K562 (cell line): Measurements from ENCODE around the gene CDC45. TPM values are rescaled to one million over a fixed set of nuclear protein-coding genes. Genes with fewer than 3 reads are reported as not detected.

Source experiments
- ATAC-seq: fragments of 200-7000 bp; cut with Tn5 transposase; 3 replicates; pipeline ENCODE4 v1.9.1; 2020; ENCODE audit warnings: moderate library complexity
- BruUV-seq: library from RNA; stranded (reverse); fragments of 400-500 nt; replicated peaks from 2 replicates; lab custom pipeline; 2021; lab: Mats Ljungman, UMichigan
- CTCF ChIA-PET: fragments of 300-600 bp; formaldehyde crosslinking; extraction: SDS; loops from one replicate; lab custom pipeline; 2021; ENCODE audit warnings: low intra/inter-chr PET ratio; lab: Yijun Ruan, JAX
- POLR2A ChIA-PET: fragments of 300-600, 350-650 bp; sonication (Branson Sonifier 250); formaldehyde crosslinking; extraction: SDS; loops from one replicate; lab custom pipeline; 2021; ENCODE audit warnings: antibody characterized with exemption, inconsistent platforms; lab: Yijun Ruan, JAX
- DNase-seq, 4 experiments: peaks; one replicate each; pipeline versions ENCODE4 v3.0.0 to v3.0.0-alpha.2; 2011 to 2018; ENCODE audit warnings: low spot score in 3 of 4, mixed read lengths in 3 of 4; ENCODE audit errors: extremely low read depth in 1 of 4
- FAIRE-seq: peaks from 2 replicates; lab custom pipeline; 2011; peaks lifted over from hg19 to GRCh38; lab: Jason Lieb, UNC
- H2AFZ ChIP-seq: 2 replicates; pipeline ENCODE4 v1.6.0; 2011; ENCODE audit warnings: low read depth, low read length, control low read depth, inconsistent platforms
- H3K27ac ChIP-seq: fragments of 200-600 bp; 3 replicates; pipeline ENCODE4 v1.8.0; 2011; ENCODE audit warnings: low read depth, mild to moderate bottlenecking, control low read depth, inconsistent platforms, low read length, moderate library complexity, mixed read lengths; ENCODE audit errors: extremely low read depth
- H3K27me3 ChIP-seq, 2 experiments: fragments of 300-600 bp in 1 of 2; 2 replicates in 1 of 2; 3 replicates in 1 of 2; pipeline versions ENCODE4 v1.6.0 to v1.8.0; 2011; ENCODE audit warnings: inconsistent platforms in 2 of 2, low read length in 2 of 2, mild to moderate bottlenecking in 1 of 2, mixed read lengths in 1 of 2, moderate library complexity in 1 of 2; ENCODE audit not compliant: control insufficient read depth in 2 of 2, insufficient read depth in 2 of 2
- H3K36me3 ChIP-seq: fragments of 300-600 bp; 3 replicates; pipeline ENCODE4 v1.8.0; 2011; ENCODE audit warnings: mild to moderate bottlenecking, low read length, inconsistent platforms; ENCODE audit not compliant: control insufficient read depth, insufficient read depth
- H3K4me1 ChIP-seq, 2 experiments: fragments of 200-600 bp in 1 of 2; replicated peaks in 1 of 2; 2 replicates in 1 of 2; 3 replicates in 1 of 2; pipeline versions ENCODE4 v1.5.1 to v1.8.0; 2011; ENCODE audit warnings: inconsistent platforms in 2 of 2, low read length in 2 of 2, mild to moderate bottlenecking in 1 of 2, mixed read lengths in 1 of 2, moderate library complexity in 1 of 2; ENCODE audit not compliant: control insufficient read depth in 2 of 2, insufficient read depth in 2 of 2
- H3K4me2 ChIP-seq: 2 replicates; pipeline ENCODE4 v1.6.1; 2011; ENCODE audit warnings: low read length, control low read depth, inconsistent platforms, mixed read lengths; ENCODE audit not compliant: insufficient read depth
- H3K4me3 ChIP-seq: fragments of 200-600 bp; sonication (generic), shearing (Covaris generic); 2 replicates; pipeline ENCODE4 v1.5.1; 2016; ENCODE audit warnings: control low read depth, inconsistent platforms
- H3K79me2 ChIP-seq: fragments of 200-600 bp; 3 replicates; pipeline ENCODE4 v1.8.0; 2011; ENCODE audit warnings: low read length, inconsistent platforms; ENCODE audit not compliant: control insufficient read depth, insufficient read depth
- H3K9ac ChIP-seq, 2 experiments: 2 replicates each; pipeline versions ENCODE4 v1.6.0 to v1.6.1; 2011; ENCODE audit warnings: low read depth in 2 of 2, low read length in 2 of 2, control low read depth in 1 of 2, inconsistent platforms in 1 of 2, mild to moderate bottlenecking in 1 of 2, mixed read lengths in 1 of 2; ENCODE audit not compliant: insufficient read depth in 1 of 2
- H3K9me1 ChIP-seq: one replicate; pipeline ENCODE4 v1.6.0; 2011; ENCODE audit warnings: inconsistent platforms, mild to moderate bottlenecking, low read length, moderate library complexity; ENCODE audit not compliant: control insufficient read depth, insufficient read depth
- H3K9me3 ChIP-seq: replicated peaks from 2 replicates; pipeline ENCODE4 v1.5.1; 2011; ENCODE audit warnings: low read depth, low read length, inconsistent platforms; ENCODE audit not compliant: control insufficient read depth, insufficient read depth
- H4K20me1 ChIP-seq: replicated peaks from 2 replicates; pipeline ENCODE4 v1.6.1; 2011; ENCODE audit warnings: low read length, inconsistent platforms, mixed read lengths; ENCODE audit not compliant: control insufficient read depth, insufficient read depth
- CAMTA2 ChIP-seq: fragments of 250-450 bp; sonication (Bioruptor Pico); conservative IDR thresholded peaks from 2 replicates; pipeline ENCODE4 v1.5.1; 2022
- ELF2 ChIP-seq: fragments of 250-450 bp; sonication (Bioruptor Pico); IDR thresholded peaks from 2 replicates; pipeline ENCODE4 v1.5.0; 2021; ENCODE audit warnings: mild to moderate bottlenecking
- ERF ChIP-seq: fragments of 450-650 bp; formaldehyde crosslinking; IDR thresholded peaks from 2 replicates; pipeline ENCODE4 v1.4.0; 2020; ENCODE audit warnings: mild to moderate bottlenecking, mixed read lengths
- EZH2 ChIP-seq: IDR thresholded peaks from 2 replicates; pipeline ENCODE4 v1.6.1; 2012; ENCODE audit warnings: low read depth, mild to moderate bottlenecking, inconsistent platforms, low read length, borderline replicate concordance
- FOS ChIP-seq: IDR thresholded peaks from 3 replicates; pipeline ENCODE4 v1.6.1; 2011; ENCODE audit not compliant: insufficient read length; ENCODE audit errors: extremely low read depth
- FOXA1 ChIP-seq: fragments of 450-650 bp; IDR thresholded peaks from 2 replicates; pipeline ENCODE4 v1.6.1; 2016; ENCODE audit warnings: mild to moderate bottlenecking, borderline replicate concordance
- GATA2 ChIP-seq: sonication (generic); formaldehyde crosslinking; IDR thresholded peaks from 2 replicates; pipeline ENCODE4 v1.4.0; 2020; ENCODE audit warnings: mild to moderate bottlenecking, missing genetic modification reagents
- GTF3C2 ChIP-seq: IDR thresholded peaks from 3 replicates; pipeline ENCODE4 v1.6.1; 2011; ENCODE audit warnings: borderline replicate concordance, mild to moderate bottlenecking, moderate library complexity; ENCODE audit not compliant: insufficient read length; ENCODE audit errors: extremely low read depth
- HMG20A ChIP-seq: fragments of 450-650 bp; formaldehyde crosslinking; conservative IDR thresholded peaks from 2 replicates; pipeline ENCODE4 v1.4.0; 2020; ENCODE audit warnings: mild to moderate bottlenecking, mixed read lengths
- MAFG ChIP-seq: fragments of 450-650 bp; conservative IDR thresholded peaks from 2 replicates; pipeline ENCODE4 v1.6.1; 2016; ENCODE audit warnings: missing genetic modification characterization, missing compliant biosample characterization
- MAFK ChIP-seq: IDR thresholded peaks from 2 replicates; pipeline ENCODE4 v1.6.1; 2011; ENCODE audit warnings: low read length, improper control_type of control experiment
- NFE2 ChIP-seq: IDR thresholded peaks from 2 replicates; pipeline ENCODE4 v1.6.1; 2014; ENCODE audit warnings: antibody characterized with exemption, low read depth
- PTTG1 ChIP-seq: fragments of 450-650 bp; IDR thresholded peaks from 2 replicates; pipeline ENCODE4 v1.6.1; 2016; ENCODE audit warnings: low read depth, mild to moderate bottlenecking, missing genetic modification characterization, missing compliant biosample characterization
- RBM17 ChIP-seq: fragments of 200-400 bp; formaldehyde crosslinking; IDR thresholded peaks from 2 replicates; pipeline ENCODE4 v1.6.1; 2017; ENCODE audit warnings: low read depth, mild to moderate bottlenecking, low read length, borderline replicate concordance
- ZC3H8 ChIP-seq: fragments of 450-650 bp; IDR thresholded peaks from 2 replicates; pipeline ENCODE4 v1.6.1; 2017
- WGBS: fragments of 100-300 bp; shearing (Covaris generic); methylation state at CpG from one replicate; pipeline ENCODE4 v1.1.6; 2016; ENCODE audit warnings: low coverage, mixed read lengths; ENCODE audit not compliant: insufficient coverage; ENCODE audit errors: missing lambda C conversion rate; 5-methylcytosine and 5-hydroxymethylcytosine counted together
- in situ Hi-C: fragments of 300-500 bp; cut with MboI; formaldehyde crosslinking; loops from 4 replicates; pipeline ENCODE4 v1.15.0; 2018; ENCODE audit warnings: inconsistent platforms, mixed read lengths
- intact Hi-C: fragments of 100-400 bp; cut with micrococcal nuclease; formaldehyde crosslinking; loops from 2 replicates; pipeline ENCODE4 v1.14.2; 2022
- polyA plus RNA-seq, 8 experiments: library from polyadenylated mRNA; depleted of rRNA in 4 of 8; stranded (reverse) in 5 of 8; unstranded in 3 of 8; fragments of >200 nt; fragmentation: Nextera tagmentation in 2 of 8; fragmentation: Illumina TruSeq in 1 of 8; extraction: Ambion mirVana in 2 of 8; extraction: Trizol in 1 of 8; gene quantifications; 2 replicates each; pipeline versions ENCODE4 v1.2.1 to v1.2.3, GENCODE V29; 2011 to 2014; ENCODE audit warnings: inconsistent platforms in 1 of 8, missing spikeins in 1 of 8
- total RNA-seq, 7 experiments: library from RNA; depleted of rRNA in 6 of 7; stranded (reverse); fragments of >200 nt in 6 of 7; fragmentation: Illumina TruSeq in 2 of 7; extraction: Trizol in 2 of 7; gene quantifications; 2 replicates each; pipeline versions ENCODE4 v1.2.1 to v1.2.3, GENCODE V29; 2011 to 2021; ENCODE audit warnings: low replicate concordance in 1 of 7

Gene CDC45
- total and polyA plus RNA-seq, 9 of the 15 experiments (the other 6 are each of a cell fraction or from before 2014, with no cell fraction given), result 251 to 580 (median 410) TPM

- no peak for TF ChIP-seq FOS
- 0 out of 2 replicates have a peak, but pooled peaks have one; percentile 19 for TF ChIP-seq HMG20A (CRISPR knock-in tag)
Observed at GRCh38 chr22:19533857-19534256, 54.1 kb downstream of the CDC45 start (continued).

- ChIA-PET POLR2A (interaction anchor here (0.9 kb wide), 1 partner anchor 27 kb away, joined by 4 read pairs; no protein-coding TSS in a partner anchor), CTCF (no interaction called here)
- DNase-seq, result no peak
- peak; percentile 31; the same call in 2 of the 3 replicates for ATAC-seq
- Histone ChIP-seq H3K4me3 (no peak overlapping the region), H2AFZ (no peak overlapping the region), H3K79me2 (no peaks in the 10 kb centered on the region), H4K20me1 (no peaks in the 10 kb centered on the region), H3K36me3 (no peaks in the 10 kb centered on the region), H3K9me1 (no peaks in the 10 kb centered on the region), H3K4me1 (no peaks in the 10 kb centered on the region), H3K27me3 (peaks cover 58 to 63% of the 10 kb centered on the region in 2 experiments; a peak in 4 of 5 replicates), H3K27ac (no peak overlapping the region), H3K9me3 (no peaks in the 10 kb centered on the region), H3K4me2 (no peak overlapping the region), H3K9ac (no peak overlapping the region)
- WGBS, result 3% methylated on average over 3 of the region's 3 CpGs
- peak; percentile 37 for FAIRE-seq
- intact Hi-C loops, result no loop called here
- in situ Hi-C loops, result no loop called here
- no TSS peak for BruUV-seq
- TF ChIP-seq MAFG (tag), result peak; percentile 80
- TF ChIP-seq ELF2 (CRISPR knock-in tag), result 0 out of 2 replicates have a peak, but pooled peaks have one; percentile 58
- 0 out of 2 replicates have a peak, but pooled peaks have one; percentile 22 for TF ChIP-seq GATA2 (CRISPR knock-in tag)
- no peak for TF ChIP-seq FOXA1
- no peak for TF ChIP-seq GTF3C2
- peak; percentile 76 for TF ChIP-seq NFE2
- TF ChIP-seq EZH2, result peak; percentile 40; the same call in 1 of the 2 replicates
- TF ChIP-seq CAMTA2 (CRISPR knock-in tag), result 0 out of 2 replicates have a peak, but pooled peaks have one; percentile 59
- no peak for TF ChIP-seq ZC3H8
- TF ChIP-seq MAFK, result peak; percentile 46; the same call in 1 of the 2 replicates
- no peak for TF ChIP-seq PTTG1 (tag)
- TF ChIP-seq ERF (CRISPR knock-in tag), result no peak
- no peak for TF ChIP-seq RBM17
Observed at GRCh38 chr22:19535001-19535400, 55.3 kb downstream of the CDC45 start.
